Testis (tissue), 2 donors: Measurements from ENCODE around the gene COL6A2.

ENCODE experiments used
- POLR2A ChIP-seq: fragments of 450-650 bp; IDR thresholded peaks from one replicate; pipeline ENCODE4 v1.6.1; 2017; ENCODE audit warnings: antibody characterized with exemption, mild to moderate bottlenecking, moderate library complexity
- TF ChIP-seq, protein P1 (sequence below), 3 experiments: fragments of 450-650 bp in 2 of 3; fragments of 200-600 bp in 1 of 3; sonication (generic) in 1 of 3; IDR thresholded peaks; one replicate each; pipeline ENCODE4 v1.5.1; 2016 to 2019; ENCODE audit warnings: antibody characterized with exemption in 3 of 3, mild to moderate bottlenecking in 2 of 3, moderate library complexity in 1 of 3

DNA sequence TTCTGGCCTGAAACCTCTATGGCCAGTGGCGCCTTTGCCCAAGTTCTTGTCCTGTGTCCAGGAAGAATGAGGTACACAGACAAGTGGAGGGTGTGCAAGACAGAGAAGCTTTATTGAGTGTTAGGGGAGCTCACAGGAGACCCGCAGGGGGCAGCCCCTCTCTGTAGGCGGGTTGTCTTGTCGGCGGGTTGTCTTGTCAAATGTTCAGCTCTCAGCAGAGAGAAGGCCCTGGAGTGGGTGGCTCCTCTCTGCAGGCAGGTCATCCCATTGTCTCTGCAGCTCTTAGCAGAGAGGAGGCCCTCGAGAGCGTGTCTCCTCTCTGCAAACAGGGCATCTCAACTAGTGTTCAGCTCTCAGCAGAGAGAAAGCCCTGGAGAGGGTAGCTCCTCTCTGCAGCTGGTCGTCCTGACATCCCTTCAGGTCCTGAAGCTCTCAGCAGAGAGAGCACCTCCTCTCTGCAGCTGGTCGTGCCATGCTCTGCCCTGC lies 11.0 kb downstream of the COL6A2 start:
- TF ChIP-seq, protein P1, sequence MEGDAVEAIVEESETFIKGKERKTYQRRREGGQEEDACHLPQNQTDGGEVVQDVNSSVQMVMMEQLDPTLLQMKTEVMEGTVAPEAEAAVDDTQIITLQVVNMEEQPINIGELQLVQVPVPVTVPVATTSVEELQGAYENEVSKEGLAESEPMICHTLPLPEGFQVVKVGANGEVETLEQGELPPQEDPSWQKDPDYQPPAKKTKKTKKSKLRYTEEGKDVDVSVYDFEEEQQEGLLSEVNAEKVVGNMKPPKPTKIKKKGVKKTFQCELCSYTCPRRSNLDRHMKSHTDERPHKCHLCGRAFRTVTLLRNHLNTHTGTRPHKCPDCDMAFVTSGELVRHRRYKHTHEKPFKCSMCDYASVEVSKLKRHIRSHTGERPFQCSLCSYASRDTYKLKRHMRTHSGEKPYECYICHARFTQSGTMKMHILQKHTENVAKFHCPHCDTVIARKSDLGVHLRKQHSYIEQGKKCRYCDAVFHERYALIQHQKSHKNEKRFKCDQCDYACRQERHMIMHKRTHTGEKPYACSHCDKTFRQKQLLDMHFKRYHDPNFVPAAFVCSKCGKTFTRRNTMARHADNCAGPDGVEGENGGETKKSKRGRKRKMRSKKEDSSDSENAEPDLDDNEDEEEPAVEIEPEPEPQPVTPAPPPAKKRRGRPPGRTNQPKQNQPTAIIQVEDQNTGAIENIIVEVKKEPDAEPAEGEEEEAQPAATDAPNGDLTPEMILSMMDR (IDR thresholded peaks at IDR 0.05) = no peak
- TF ChIP-seq POLR2A = no peak
